GM21528 (cell line): Measurements from ENCODE around the gene CHRNA7.

Experiments used
- ATAC-seq: cut with Tn5 transposase; IDR thresholded peaks from one replicate; pipeline ENCODE4 v1.9.1; 2021; ENCODE audit warnings: mild to moderate bottlenecking, moderate library complexity; ENCODE audit not compliant: unreplicated experiment, low FRiP score

The CHRNA7 gene

DNA sequence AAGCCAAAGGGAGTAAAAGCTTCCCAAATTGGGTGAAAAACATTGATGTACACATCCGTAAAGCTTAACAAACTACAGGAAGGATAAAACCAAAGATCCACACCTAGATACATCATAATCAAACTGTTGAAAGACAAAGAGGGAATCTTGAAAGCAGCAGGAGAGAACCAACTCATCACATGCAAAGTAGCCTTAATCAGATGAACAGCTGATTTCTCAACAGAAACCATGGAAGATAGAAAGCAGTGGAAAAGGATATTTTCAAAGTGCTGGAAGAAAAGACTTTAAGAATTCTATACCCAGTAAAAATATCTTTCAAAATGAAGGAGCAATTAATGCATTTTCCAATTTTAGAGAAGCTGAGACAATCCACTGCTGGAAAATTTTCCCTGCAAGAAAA lies 36.8 kb downstream of the CHRNA7 start:
- no peak for ATAC-seq

- ATAC-seq, result no peak
These were observed 59.6 kb downstream of the CHRNA7 start for GRCh38 chr15:32089851-32090359.

DNA sequence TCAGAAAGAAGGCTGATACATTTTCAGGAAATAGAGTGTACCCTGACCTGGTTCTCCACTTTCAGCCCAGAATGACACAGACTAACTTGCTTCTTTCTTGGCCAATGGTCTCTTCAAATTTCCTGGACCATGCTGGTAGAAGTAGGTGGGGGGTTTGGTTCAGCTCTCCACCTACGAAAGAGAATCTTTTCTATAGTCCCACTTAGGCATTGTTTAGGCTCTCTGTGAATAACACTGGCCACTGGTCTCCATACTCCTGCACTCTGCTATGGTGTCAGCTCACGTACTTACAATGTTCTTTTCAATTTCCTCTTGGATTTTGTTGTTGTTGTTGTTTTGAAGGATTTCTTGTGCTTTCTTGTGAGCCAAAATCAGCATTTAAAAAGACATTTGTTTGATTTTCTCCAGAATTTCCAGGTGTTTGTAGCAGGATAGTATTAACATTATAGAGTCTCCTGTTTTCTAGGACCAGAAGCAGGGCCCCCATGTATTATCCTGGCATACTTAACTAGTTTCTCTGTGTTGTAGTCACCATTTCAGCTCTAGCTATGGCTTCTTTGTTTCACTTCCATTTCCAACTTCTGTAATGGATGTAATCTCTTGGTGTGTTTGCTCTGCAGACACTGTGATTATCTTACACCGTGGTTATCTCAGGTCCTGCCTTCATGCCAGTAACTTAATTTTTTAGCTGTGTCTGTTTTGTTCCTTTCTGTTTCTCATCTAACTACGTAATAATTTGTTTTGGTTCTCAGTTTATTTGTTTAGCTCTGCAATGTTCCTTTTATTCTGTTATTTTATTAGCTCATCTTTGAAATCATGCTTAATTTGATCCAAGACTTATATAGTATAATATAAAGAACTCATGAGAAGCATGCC lies 61.4 kb downstream of the CHRNA7 start:
- ATAC-seq, result no peak

DNA sequence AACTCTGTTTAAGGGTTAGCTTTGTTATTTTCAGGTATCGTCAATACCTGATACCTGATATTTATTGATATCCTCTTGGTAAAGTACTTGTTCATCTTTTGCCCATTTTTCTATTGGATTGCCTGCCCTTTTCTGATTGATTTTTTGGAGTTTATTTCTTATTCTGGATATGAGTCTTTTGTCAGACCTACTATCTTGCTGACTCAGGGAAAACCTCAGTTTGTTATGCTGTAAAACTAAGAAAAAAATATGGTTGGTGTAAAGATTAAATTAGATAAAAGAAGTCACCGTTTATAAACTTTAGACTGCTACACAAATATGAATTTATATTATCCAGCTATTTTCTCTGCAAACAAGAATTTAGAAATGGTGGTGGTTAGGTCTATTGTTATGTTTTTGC lies 65.9 kb downstream of the CHRNA7 start:
- no peak for ATAC-seq

DNA sequence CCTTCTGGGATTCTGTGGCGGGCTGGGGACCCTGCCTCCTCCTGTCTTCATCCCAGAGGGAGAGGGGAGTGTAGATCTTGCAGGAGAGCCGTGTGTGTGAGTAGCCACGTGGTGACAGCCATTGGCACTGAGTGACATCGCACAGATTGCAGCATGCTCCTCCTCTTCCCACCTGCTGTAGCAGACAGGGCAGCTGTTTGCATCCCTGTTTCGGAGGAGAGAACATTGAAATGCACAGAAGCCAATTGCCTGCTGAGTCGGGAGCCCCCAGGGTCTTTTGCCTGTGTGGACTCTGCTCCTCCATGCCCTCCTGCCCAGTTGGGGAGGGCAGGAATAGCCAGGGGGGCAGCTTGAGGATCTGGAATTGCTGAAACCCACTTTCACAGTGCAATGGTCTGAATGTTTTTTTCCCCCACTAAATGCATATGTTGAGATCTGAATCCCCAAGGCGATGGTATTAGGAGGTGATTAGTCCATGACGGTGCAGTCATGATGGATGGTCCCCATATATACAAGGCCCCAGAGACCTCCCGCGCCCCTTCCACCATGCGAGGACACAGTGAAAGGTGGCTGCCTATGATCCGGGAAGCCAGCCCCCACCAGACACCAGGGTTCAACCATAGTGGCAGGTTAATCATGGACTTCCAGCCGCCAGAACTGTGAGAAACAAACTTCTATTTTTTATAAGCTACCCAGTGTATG lies 66.8 kb downstream of the CHRNA7 start:
- ATAC-seq, result no peak

GRCh38 chr15:32098033-32098432 lies 67.7 kb downstream of the CHRNA7 start:
- ATAC-seq, result no peak

DNA sequence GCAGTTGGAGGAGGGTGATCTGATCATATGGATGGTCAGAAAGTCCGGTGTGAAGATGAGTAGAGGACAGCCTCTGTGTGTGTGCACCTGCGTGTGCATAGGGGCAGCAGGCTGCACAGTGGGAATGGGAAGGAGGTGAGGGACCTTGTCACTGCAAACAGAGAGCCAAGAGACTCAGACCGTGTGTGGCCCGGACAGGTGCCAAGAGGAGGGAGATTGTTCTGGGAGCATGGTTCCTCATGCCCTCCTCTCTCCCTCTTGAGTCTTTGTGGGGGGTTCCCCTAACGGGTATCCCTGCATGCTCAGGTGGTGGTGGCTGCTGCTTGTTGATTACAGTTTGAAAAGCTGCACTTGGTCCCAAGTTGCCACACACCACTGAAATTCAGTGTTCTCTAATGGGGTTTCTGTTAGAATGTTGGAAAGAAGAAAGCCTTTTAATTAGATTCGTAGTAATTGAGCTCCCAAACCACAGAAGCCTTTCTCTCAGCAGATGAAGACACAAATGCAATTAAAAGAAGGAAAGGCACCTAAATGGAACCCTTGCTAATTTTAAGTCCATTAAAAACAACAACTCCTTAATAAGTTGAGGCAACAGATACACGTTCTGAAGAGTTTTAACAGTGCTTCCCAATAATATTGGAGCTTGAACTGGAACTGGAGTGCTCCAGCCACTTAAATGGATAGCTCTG lies 68.9 kb downstream of the CHRNA7 start:
- ATAC-seq, result no peak

DNA sequence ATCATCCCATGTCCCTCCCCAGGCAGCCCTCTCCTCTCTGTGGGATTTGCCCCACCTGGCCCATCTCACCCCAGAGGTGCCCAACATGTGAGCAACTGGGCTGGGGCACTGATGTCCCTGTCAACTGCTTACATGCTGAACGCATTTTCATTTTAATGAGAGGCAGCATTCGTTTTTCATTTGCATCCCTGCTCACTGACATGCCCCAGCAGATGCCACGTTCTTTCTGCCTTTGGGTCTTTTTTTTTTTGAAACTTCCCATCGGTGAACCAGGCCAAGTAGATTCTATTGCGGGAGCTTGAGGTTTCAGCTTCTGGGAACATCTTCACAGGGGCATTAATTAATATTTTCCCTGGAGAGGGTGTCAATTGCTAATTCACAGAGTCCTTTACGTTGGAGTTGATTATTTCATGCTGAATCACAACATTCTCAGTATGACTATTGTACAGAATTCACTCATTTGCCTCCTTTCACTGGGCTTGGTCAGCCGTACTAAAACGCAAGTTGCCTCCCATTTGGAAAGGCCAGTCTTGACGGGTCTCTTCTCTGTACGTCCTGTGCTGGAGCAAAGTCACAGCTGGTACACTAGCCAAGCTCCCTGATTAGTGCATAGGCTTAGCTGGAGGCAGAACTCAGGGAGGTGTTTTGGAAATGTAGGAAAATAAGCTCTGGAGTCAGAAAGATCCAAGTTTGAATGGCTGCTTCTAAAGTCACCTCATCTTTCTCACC lies 69.8 kb downstream of the CHRNA7 start:
- ATAC-seq, result no peak

DNA sequence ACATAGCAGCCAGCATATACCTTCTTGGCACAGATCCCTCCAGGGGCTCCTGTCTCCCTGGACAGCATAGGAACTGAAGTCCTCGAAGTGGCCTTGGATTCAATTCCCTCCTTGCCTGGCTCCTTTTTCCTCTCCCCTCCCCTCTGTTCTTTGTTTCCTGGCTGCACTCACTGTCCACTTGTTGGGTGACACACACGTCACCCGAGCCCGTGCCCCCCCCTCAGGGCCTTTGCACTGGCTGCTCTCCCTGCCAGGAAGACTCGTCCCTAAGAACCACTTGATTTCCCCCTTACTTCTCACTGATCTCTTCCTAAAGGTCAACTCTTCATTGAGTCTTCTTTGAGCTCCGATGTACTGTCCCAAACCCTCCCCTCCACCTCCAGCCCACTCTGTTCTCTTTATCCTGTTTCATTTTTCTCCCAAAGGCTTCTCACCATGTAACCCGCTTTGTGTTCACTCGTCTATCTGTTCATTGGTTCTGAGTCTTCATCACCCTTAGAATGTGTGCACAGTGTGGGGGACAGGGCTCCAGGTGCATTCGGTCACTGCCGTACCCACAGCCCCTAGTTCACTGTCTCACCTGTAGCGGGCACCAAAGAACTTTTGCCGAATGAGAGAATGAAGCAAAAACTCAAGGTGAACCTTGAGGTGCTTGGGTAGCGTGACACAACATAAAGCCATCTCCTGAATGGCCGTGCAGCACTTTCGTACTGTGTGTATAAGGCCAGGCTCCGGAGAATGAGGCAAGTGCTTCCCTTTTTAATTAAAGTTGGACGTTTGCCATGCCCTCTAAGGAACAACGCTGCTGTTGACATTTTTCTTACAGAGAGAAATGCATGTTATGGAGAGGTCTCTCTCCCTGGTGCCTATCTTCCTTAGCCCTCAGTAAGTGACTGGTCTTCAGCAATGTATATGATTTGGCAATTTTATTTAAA lies 74.0 kb downstream of the CHRNA7 start:
- ATAC-seq, result no peak

GRCh38 chr15:32105258-32106241 lies 75.2 kb downstream of the CHRNA7 start:
- ATAC-seq, result no peak

- no peak for ATAC-seq
These were observed 76.4 kb downstream of the CHRNA7 start for GRCh38 chr15:32106401-32107381.

DNA sequence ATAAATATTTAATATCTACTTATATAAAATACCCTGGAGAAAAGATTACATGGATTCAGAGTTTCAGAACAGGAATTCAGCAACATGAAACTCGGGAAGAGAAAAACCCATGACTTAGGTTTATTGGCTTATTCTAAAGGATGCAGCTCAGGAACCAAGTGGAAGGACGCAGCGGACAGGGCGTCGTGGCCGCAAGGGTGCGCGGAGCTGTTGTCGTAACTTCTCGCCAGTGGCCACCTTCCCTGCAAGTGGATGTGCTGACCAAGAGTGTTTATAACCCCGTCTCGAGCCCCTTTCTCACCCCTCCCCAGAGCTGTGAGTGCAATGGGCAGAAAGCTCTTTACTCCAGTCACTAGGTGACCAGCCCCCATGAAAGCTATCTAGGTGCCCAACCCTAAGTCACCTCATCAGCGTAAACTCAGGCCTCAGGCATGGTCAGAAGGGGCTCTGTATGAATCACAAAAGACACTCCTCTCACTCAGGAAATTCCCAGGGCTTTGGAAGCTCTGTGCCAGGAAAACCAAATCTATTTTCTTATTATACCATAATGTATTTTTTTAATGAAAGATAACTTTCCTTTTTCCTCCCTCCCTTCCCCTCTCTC lies 77.3 kb downstream of the CHRNA7 start:
- no peak for ATAC-seq

GRCh38 chr15:32108661-32109060 lies 78.3 kb downstream of the CHRNA7 start:
- ATAC-seq, result no peak

DNA sequence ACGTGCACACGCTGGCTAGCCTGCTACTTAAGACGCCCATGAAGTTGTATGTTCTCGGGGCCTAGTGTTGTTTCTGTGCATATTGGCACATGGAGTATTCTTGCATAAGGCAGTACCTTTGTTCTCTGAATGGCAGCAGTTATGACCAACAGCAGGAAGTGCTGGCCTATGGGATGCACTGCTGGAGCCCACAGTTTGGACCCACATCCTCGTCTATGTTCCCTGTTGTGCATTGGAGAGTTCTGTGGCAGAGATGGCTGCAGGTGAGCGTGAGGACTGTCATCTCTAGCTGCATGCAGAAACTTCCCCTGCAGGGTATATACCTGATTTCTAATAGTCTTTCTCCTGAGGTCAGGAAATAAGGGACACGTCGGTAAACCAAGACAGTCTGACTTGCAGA lies 81.8 kb downstream of the CHRNA7 start:
- ATAC-seq, result no peak

DNA sequence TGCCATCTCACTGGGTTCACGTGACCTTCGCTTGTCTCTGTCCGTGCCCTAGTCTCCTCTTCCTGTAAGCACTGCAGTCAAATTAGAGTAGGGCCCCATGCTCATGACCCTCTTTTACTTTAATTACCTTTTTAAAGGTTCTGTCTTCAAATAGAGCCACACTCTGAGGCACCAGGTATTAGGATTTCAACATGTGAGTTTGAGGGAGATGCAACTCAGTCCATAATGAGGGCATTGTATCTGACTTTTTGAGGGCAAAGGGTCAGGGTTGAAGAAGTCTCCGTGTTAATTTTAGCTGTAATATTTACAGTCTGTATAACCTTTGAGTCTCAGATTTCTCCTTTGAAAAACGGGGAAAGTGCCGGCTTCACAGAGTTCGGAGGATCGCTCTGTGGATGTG lies 82.9 kb downstream of the CHRNA7 start:
- ATAC-seq, result no peak

DNA sequence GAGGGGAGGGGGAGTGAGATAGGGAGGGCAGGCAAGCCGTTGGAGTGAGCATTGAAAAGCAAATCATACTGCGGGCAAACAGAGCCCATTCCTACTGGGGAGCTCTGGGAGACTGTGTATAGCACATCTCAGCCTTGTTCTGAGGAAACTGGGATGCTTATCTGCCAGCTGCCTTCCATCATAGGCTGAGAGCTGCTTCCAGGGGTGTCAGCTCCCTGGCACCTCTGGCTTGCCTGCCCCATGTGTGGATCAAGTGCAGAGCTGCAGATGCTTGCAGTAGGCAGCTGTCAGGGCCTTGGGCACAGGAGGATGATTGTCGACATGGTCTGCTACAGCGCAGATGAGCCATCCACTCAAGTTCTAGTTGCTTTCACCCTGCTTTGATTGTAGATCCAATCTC lies 86.8 kb downstream of the CHRNA7 start:
- no peak for ATAC-seq

DNA sequence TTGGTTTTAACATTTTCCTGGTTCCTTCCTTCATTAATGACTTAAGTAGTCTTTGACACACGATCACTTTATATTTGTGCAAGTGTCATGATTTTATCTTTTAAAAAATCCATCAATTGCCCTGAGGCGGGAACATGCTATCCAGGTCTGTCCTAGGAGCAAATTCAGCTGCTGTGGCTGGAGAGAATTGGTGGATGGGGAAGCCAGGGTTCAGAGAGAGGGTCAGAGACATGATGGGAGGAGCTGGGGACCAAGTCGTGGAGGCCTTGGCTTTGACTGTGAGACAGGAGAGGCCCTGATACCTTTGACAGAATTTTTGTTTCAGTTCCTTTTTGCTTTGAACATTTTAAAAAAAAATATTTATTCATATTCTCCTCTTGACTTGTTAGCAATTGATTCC lies 89.0 kb downstream of the CHRNA7 start:
- ATAC-seq, result no peak
